ENCODE results near the gene IRF5. TPM values are rescaled to one million over a fixed set of nuclear protein-coding genes. Genes with fewer than 3 reads are reported as not detected.

The IRF5 gene
- total and polyA plus RNA-seq, 2 donors (not counting 1 experiment from before 2014, with no cell fraction given): 91.3 to 135 TPM

GRCh38 chr7:128900237-128900636 is 37.5 kb upstream of the IRF5 start:
- intact Hi-C loops (cut with micrococcal nuclease): no loop called here
- H3K79me2 ChIP-seq (ENCODE audit: control insufficient read depth, insufficient read depth, low read length): no peaks in the 10 kb centered on the region
- POLR2A ChIA-PET: no interaction called here
- no peak overlapping the region for H3K4me2 ChIP-seq (replicated peaks; ENCODE audit: low read depth, low read length, poor library complexity, severe bottlenecking)
- H3K4me1 ChIP-seq (ENCODE audit: control insufficient read depth in 2 of 2, insufficient read depth in 2 of 2, low read length in 2 of 2): peaks cover 0 to 6% of the 10 kb centered on the region in 2 donors
- WGBS (ENCODE audit: insufficient coverage): no CpG with 5 or more reads among the region's 1 CpG
- no peaks in the 10 kb centered on the region for H4K20me1 ChIP-seq (ENCODE audit: control insufficient read depth, insufficient read depth, low read length, poor library complexity, severe bottlenecking)
- no peak overlapping the region for H2AFZ ChIP-seq (ENCODE audit: insufficient read depth, low read depth, low read length, poor library complexity, severe bottlenecking)
- H3K4me1 Mint-ChIP-seq: peaks cover 8% of the 10 kb centered on the region
- DNase-seq (no peak), ATAC-seq (ENCODE audit: low read depth) (no peak)
- peaks cover 0 to 3% (median 0%) of the 10 kb centered on the region in 4 experiments for H3K27me3 ChIP-seq (replicated peaks in 1 of 4; ENCODE audit: control extremely low read depth in 1 of 4, control insufficient read depth in 3 of 4, insufficient read depth in 4 of 4, low read length in 3 of 4)
- H3K27ac ChIP-seq (ENCODE audit: low read length in 2 of 2): no peak overlapping the region
- no peak overlapping the region for H3K9ac ChIP-seq (ENCODE audit: low read length)
- H3K9me3 ChIP-seq (ENCODE audit: control extremely low read depth in 1 of 3, control insufficient read depth in 2 of 3, insufficient read depth in 1 of 3, low read length in 2 of 3): peaks cover 3 to 8% (median 5%) of the 10 kb centered on the region in 3 donors
- no peaks in the 10 kb centered on the region for H3K36me3 ChIP-seq (replicated peaks in 1 of 2; ENCODE audit: control extremely low read depth in 1 of 2, control insufficient read depth in 1 of 2, extremely low read depth in 1 of 2, insufficient read depth in 2 of 2, low read length in 1 of 2)
- H3K9me3 Mint-ChIP-seq (ENCODE audit: insufficient read depth): no peaks in the 10 kb centered on the region
- TF ChIP-seq EZH2 (IDR thresholded peaks at IDR 0.05; ENCODE audit: borderline replicate concordance, insufficient read depth, low read depth, low read length, poor library complexity, severe bottlenecking) (no peak), CTCF (IDR thresholded peaks at IDR 0.05) (no peak)
- H3K27ac Mint-ChIP-seq: no peak overlapping the region
- H3K4me3 Mint-ChIP-seq: no peak overlapping the region
- H3K27me3 Mint-ChIP-seq: peaks cover 6% of the 10 kb centered on the region
- H3K4me3 ChIP-seq (ENCODE audit: control extremely low read depth in 1 of 5, extremely low read depth in 1 of 5, insufficient read depth in 1 of 5, low read depth in 2 of 5, low read length in 4 of 5): no peak overlapping the region
- CTCF ChIA-PET: interaction anchor here (1.1 to 3.5 kb wide), 3 partner anchors 40 to 264 kb away, joined by 3 to 17 read pairs (median 3); no protein-coding TSS in a partner anchor

GRCh38 chr7:128902761-128903585 is 34.8 kb upstream of the IRF5 start:
- DNase-seq (no peak), ATAC-seq (ENCODE audit: low read depth) (no peak)
- Histone ChIP-seq H3K9ac (ENCODE audit: low read length) (no peak overlapping the region), H3K79me2 (ENCODE audit: control insufficient read depth, insufficient read depth, low read length) (no peaks in the 10 kb centered on the region), H3K9me3 (ENCODE audit: control extremely low read depth in 1 of 3, control insufficient read depth in 2 of 3, insufficient read depth in 1 of 3, low read length in 2 of 3) (peaks cover 3 to 8% (median 5%) of the 10 kb centered on the region in 3 donors), H3K4me1 (ENCODE audit: control insufficient read depth in 2 of 2, insufficient read depth in 2 of 2, low read length in 2 of 2) (peaks cover 0 to 6% of the 10 kb centered on the region in 2 donors), H4K20me1 (ENCODE audit: control insufficient read depth, insufficient read depth, low read length, poor library complexity, severe bottlenecking) (no peaks in the 10 kb centered on the region), H3K27ac (ENCODE audit: low read length in 2 of 2) (no peak overlapping the region), H3K27me3 (replicated peaks in 1 of 4; ENCODE audit: control extremely low read depth in 1 of 4, control insufficient read depth in 3 of 4, insufficient read depth in 4 of 4, low read length in 3 of 4) (peaks cover 0 to 3% (median 0%) of the 10 kb centered on the region in 4 experiments), H3K36me3 (replicated peaks in 1 of 2; ENCODE audit: control extremely low read depth in 1 of 2, control insufficient read depth in 1 of 2, extremely low read depth in 1 of 2, insufficient read depth in 2 of 2, low read length in 1 of 2) (no peaks in the 10 kb centered on the region), H2AFZ (ENCODE audit: insufficient read depth, low read depth, low read length, poor library complexity, severe bottlenecking) (no peak overlapping the region), H3K4me2 (replicated peaks; ENCODE audit: low read depth, low read length, poor library complexity, severe bottlenecking) (no peak overlapping the region), H3K4me3 (ENCODE audit: control extremely low read depth in 1 of 5, extremely low read depth in 1 of 5, insufficient read depth in 1 of 5, low read depth in 2 of 5, low read length in 4 of 5) (no peak overlapping the region)
- Mint-ChIP-seq H3K4me3 (no peak overlapping the region), H3K4me1 (peaks cover 8% of the 10 kb centered on the region), H3K27me3 (peaks cover 13% of the 10 kb centered on the region), H3K27ac (no peak overlapping the region), H3K9me3 (ENCODE audit: insufficient read depth) (no peaks in the 10 kb centered on the region)
- ChIA-PET POLR2A (no interaction called here), CTCF (interaction anchor here (0.6 to 2.8 kb wide), 14 partner anchors 12 to 307 kb away, joined by 3 to 28 read pairs (median 4); no protein-coding TSS in a partner anchor)
- 87% methylated on average over 10 of the region's 12 CpGs for WGBS (ENCODE audit: insufficient coverage)
- intact Hi-C loops (cut with micrococcal nuclease): no loop called here
- no peak for TF ChIP-seq CTCF (IDR thresholded peaks at IDR 0.05)
- no peak for TF ChIP-seq EZH2 (IDR thresholded peaks at IDR 0.05; ENCODE audit: borderline replicate concordance, insufficient read depth, low read depth, low read length, poor library complexity, severe bottlenecking)

Measured in B cell (primary cell).